PC-3 (cell line): ENCODE results near the gene DOCK8. TPM values are rescaled to one million over a fixed set of nuclear protein-coding genes. Genes with fewer than 3 reads are reported as not detected.

Experiments used
- ATAC-seq: fragments of 200-7000 bp; cut with Tn5 transposase; 2 replicates; pipeline ENCODE4 v1.9.1; 2020; ENCODE audit warnings: mild to moderate bottlenecking, moderate library complexity
- BruUV-seq: library from RNA; stranded (reverse); fragments of 400-500 nt; replicated peaks from 2 replicates; lab custom pipeline; 2021; lab: Mats Ljungman, UMichigan
- CTCF ChIA-PET: fragments of 300-600 bp; sonication (Branson Sonifier 250); formaldehyde crosslinking; loops from one replicate; lab custom pipeline; 2022; ENCODE audit warnings: antibody characterized with exemption; lab: Charles Lee
- POLR2A ChIA-PET: fragments of 300-600 bp; sonication (Branson Sonifier 250); formaldehyde crosslinking; loops from one replicate; lab custom pipeline; 2022; ENCODE audit warnings: antibody characterized with exemption; ENCODE audit not compliant: unreplicated experiment; lab: Charles Lee
- DNase-seq: peaks from one replicate; pipeline ENCODE4 v3.0.0-alpha.2; 2015
- H2AFZ ChIP-seq: fragments of 300-600 bp; sonication (generic); 2 replicates; pipeline ENCODE4 v1.6.0; 2016; ENCODE audit warnings: antibody characterized with exemption, low read length
- H3F3A ChIP-seq: fragments of 300-600 bp; sonication (generic); one replicate; pipeline ENCODE4 v1.6.0; 2017; ENCODE audit warnings: antibody characterized with exemption, low read length, control low read depth, mild to moderate bottlenecking; ENCODE audit not compliant: unreplicated experiment
- H3K27ac ChIP-seq: fragments of 300-600 bp; sonication (generic); 2 replicates; pipeline ENCODE4 v1.5.1; 2016; ENCODE audit warnings: mild to moderate bottlenecking, low read length
- H3K27me3 ChIP-seq: fragments of 300-600 bp; sonication (generic); 2 replicates; pipeline ENCODE4 v1.6.1; 2016; ENCODE audit warnings: low read length, mixed read lengths
- H3K36me3 ChIP-seq: fragments of 300-600 bp; sonication (generic); 2 replicates; pipeline ENCODE4 v1.6.1; 2016; ENCODE audit warnings: low read depth, mixed run types, low read length, mixed read lengths
- H3K4me1 ChIP-seq: fragments of 300-600 bp; sonication (generic); 2 replicates; pipeline ENCODE4 v1.5.1; 2016; ENCODE audit warnings: low read length; ENCODE audit not compliant: insufficient read depth
- H3K4me2 ChIP-seq: fragments of 300-600 bp; sonication (generic); 2 replicates; pipeline ENCODE4 v1.6.0; 2016; ENCODE audit warnings: low read length
- H3K4me3 ChIP-seq: fragments of 300-600 bp; sonication (generic); 2 replicates; pipeline ENCODE4 v1.5.1; 2016; ENCODE audit warnings: mild to moderate bottlenecking, low read length, mixed read lengths
- H3K79me2 ChIP-seq: fragments of 300-600 bp; sonication (generic); 2 replicates; pipeline ENCODE4 v1.6.1; 2017; ENCODE audit warnings: low read length, mixed read lengths
- H3K9ac ChIP-seq: fragments of 300-600 bp; sonication (generic); 2 replicates; pipeline ENCODE4 v1.6.0; 2016; ENCODE audit warnings: mild to moderate bottlenecking, low read length
- H3K9me2 ChIP-seq: fragments of 300-600 bp; sonication (generic); replicated peaks from 2 replicates; pipeline ENCODE4 v1.6.1; 2016; ENCODE audit warnings: mixed run types, low read length, mixed read lengths
- H3K9me3 ChIP-seq: fragments of 300-600 bp; sonication (generic); 2 replicates; pipeline ENCODE4 v1.6.1; 2016; ENCODE audit warnings: low read length, mixed read lengths
- H4K20me1 ChIP-seq: fragments of 300-600 bp; sonication (generic); 2 replicates; pipeline ENCODE4 v1.6.1; 2016; ENCODE audit warnings: low read length, mixed read lengths
- CTCF ChIP-seq: fragments of 300-600 bp; sonication (generic); conservative IDR thresholded peaks from 2 replicates; pipeline ENCODE4 v1.5.1; 2017; ENCODE audit warnings: antibody characterized with exemption, low read depth, mild to moderate bottlenecking, low read length
- EZH2 ChIP-seq: fragments of 300-600 bp; sonication (generic); IDR thresholded peaks from one replicate; pipeline ENCODE4 v1.6.1; 2017; ENCODE audit warnings: antibody characterized with exemption, mild to moderate bottlenecking, low read length; ENCODE audit not compliant: unreplicated experiment
- EZH2phosphoT487 ChIP-seq: fragments of 300-600 bp; sonication (generic); IDR thresholded peaks from 2 replicates; pipeline ENCODE4 v1.6.1; 2018; ENCODE audit warnings: mild to moderate bottlenecking, antibody characterized with exemption, low read length, borderline replicate concordance
- intact Hi-C: fragments of 100-400 bp; cut with micrococcal nuclease; formaldehyde crosslinking; loops from 2 replicates; pipeline ENCODE4 v1.9.0; 2023
- total RNA-seq: library from RNA; depleted of rRNA; stranded (reverse); fragments of >200 nt; gene quantifications from 2 replicates; pipeline ENCODE4 v1.2.3, GENCODE V29; 2014

Gene DOCK8
- total RNA-seq, 1 experiment from 2014 or later = 1.9 TPM

GRCh38 chr9:346111-346571, 131.5 kb downstream of the DOCK8 start:
- Histone ChIP-seq H3K9me2 (no peaks in the 10 kb centered on the region), H3K79me2 (no peaks in the 10 kb centered on the region), H3K4me3 (no peak overlapping the region), H3K36me3 (no peaks in the 10 kb centered on the region), H3K27me3 (no peaks in the 10 kb centered on the region), H2AFZ (no peak overlapping the region), H3K9ac (no peak overlapping the region), H3K4me2 (no peak overlapping the region), H3F3A (no peaks in the 10 kb centered on the region), H3K27ac (no peak overlapping the region), H4K20me1 (no peaks in the 10 kb centered on the region), H3K4me1 (no peaks in the 10 kb centered on the region), H3K9me3 (no peaks in the 10 kb centered on the region)
- TF ChIP-seq CTCF (no peak), EZH2 (no peak), EZH2phosphoT487 (no peak)
- BruUV-seq = no TSS peak
- POLR2A ChIA-PET = no interaction called here
- DNase-seq (no peak), ATAC-seq (no peak)
- CTCF ChIA-PET = no interaction called here
- intact Hi-C loops = loop anchor here (5.0 kb wide), 1 partner anchor 661 kb away; no protein-coding TSS in a partner anchor

- Histone ChIP-seq H3K9me3 (no peaks in the 10 kb centered on the region), H2AFZ (no peak overlapping the region), H3F3A (no peaks in the 10 kb centered on the region), H3K9ac (no peak overlapping the region), H4K20me1 (no peaks in the 10 kb centered on the region), H3K9me2 (no peaks in the 10 kb centered on the region), H3K27me3 (no peaks in the 10 kb centered on the region), H3K4me2 (0 out of 2 replicates have a peak overlapping the region, but pooled peaks have one; percentile 15), H3K79me2 (no peaks in the 10 kb centered on the region), H3K4me3 (no peak overlapping the region), H3K4me1 (no peaks in the 10 kb centered on the region), H3K27ac (no peak overlapping the region), H3K36me3 (no peaks in the 10 kb centered on the region)
- intact Hi-C loops = loop anchor here (1.0 to 5.0 kb wide), 4 partner anchors 31 to 660 kb away; no protein-coding TSS in a partner anchor
- CTCF ChIA-PET = no interaction called here
- ATAC-seq = peak; percentile 66
- peak; percentile 71 for DNase-seq
- POLR2A ChIA-PET = no interaction called here
- BruUV-seq = no TSS peak
- TF ChIP-seq EZH2 (no peak), CTCF (peak; percentile 84)
These were observed 133.1 kb downstream of the DOCK8 start for GRCh38 chr9:347667-348292.

- Histone ChIP-seq H2AFZ (no peak overlapping the region), H3K4me2 (no peak overlapping the region), H4K20me1 (no peaks in the 10 kb centered on the region), H3K9ac (no peak overlapping the region), H3K9me2 (no peaks in the 10 kb centered on the region), H3F3A (no peaks in the 10 kb centered on the region), H3K9me3 (no peaks in the 10 kb centered on the region), H3K27me3 (no peaks in the 10 kb centered on the region), H3K36me3 (no peaks in the 10 kb centered on the region), H3K4me3 (no peak overlapping the region), H3K27ac (no peak overlapping the region), H3K4me1 (no peaks in the 10 kb centered on the region), H3K79me2 (no peaks in the 10 kb centered on the region)
- ATAC-seq (no peak), DNase-seq (no peak)
- CTCF ChIA-PET = no interaction called here
- POLR2A ChIA-PET = no interaction called here
- no TSS peak for BruUV-seq
- TF ChIP-seq CTCF (no peak), EZH2phosphoT487 (no peak), EZH2 (no peak)
- intact Hi-C loops = no loop called here
These were observed 135.7 kb downstream of the DOCK8 start for GRCh38 chr9:350384-350783.
